ENCODE measurements around the gene FLNB. TPM values are rescaled to one million over a fixed set of nuclear protein-coding genes. Genes with fewer than 3 reads are reported as not detected.

FLNB gene
- total and polyA plus RNA-seq, 10 of the 15 experiments (the other 5 are each of a cell fraction or from before 2014, with no cell fraction given), result 13.6 to 51.8 (median 26.4) TPM

- H3K9ac ChIP-seq (ENCODE audit: control insufficient read depth, insufficient read depth, low read length), result no peak overlapping the region
- no peaks in the 10 kb centered on the region for H3K4me1 ChIP-seq (ENCODE audit: control insufficient read depth, insufficient read depth, low read length)
- WGBS (ENCODE audit: insufficient coverage, insufficient replicate concordance, low lambda C conversion rate, missing lambda C conversion rate), result 79% methylated on average over 10 of the region's 10 CpGs
- in situ Hi-C loops (cut with MboI) (no loop called here), intact Hi-C loops (cut with micrococcal nuclease; ENCODE audit: unreplicated experiment) (no loop called here)
- no peaks in the 10 kb centered on the region for H3K79me2 ChIP-seq (ENCODE audit: control insufficient read depth, insufficient read depth, low read length)
- POLR2A ChIA-PET, result interaction anchor here (1.6 kb wide), 1 partner anchor 110 kb away, joined by 6 read pairs; no protein-coding TSS in a partner anchor
- no peak overlapping the region for H3K4me2 ChIP-seq (ENCODE audit: control insufficient read depth, insufficient read depth)
- H2AFZ ChIP-seq (ENCODE audit: control insufficient read depth, low read depth, low read length), result no peak overlapping the region
- H3K36me3 ChIP-seq (ENCODE audit: control insufficient read depth in 2 of 2, insufficient read depth in 2 of 2, low read length in 1 of 2), result peaks cover 8 to 12% of the 10 kb centered on the region in 2 experiments
- CTCF ChIA-PET, result interaction anchor here (0.7 to 1.2 kb wide), 2 partner anchors 121 to 239 kb away, joined by 3 read pairs; partner anchors contain the start of gene FLNB
- RAD21 ChIA-PET (ENCODE audit: unreplicated experiment), result interaction anchor here (0.9 to 1.2 kb wide), 2 partner anchors 118 to 120 kb away, joined by 3 read pairs; no protein-coding TSS in a partner anchor
- DNase-seq (ENCODE audit: low read depth, low spot score) (no peak), ATAC-seq (no peak), FAIRE-seq (no peak)
- no peak overlapping the region for H3K4me3 ChIP-seq
- no peak overlapping the region for H3K27ac ChIP-seq (ENCODE audit: control insufficient read depth, insufficient read depth)
- no peaks in the 10 kb centered on the region for H4K20me1 ChIP-seq (ENCODE audit: control insufficient read depth, insufficient read depth)
- no peaks in the 10 kb centered on the region for H3K27me3 ChIP-seq (replicated peaks in 1 of 2; ENCODE audit: control insufficient read depth in 2 of 2, insufficient read depth in 2 of 2, low read length in 1 of 2)
- BruUV-seq (replicated peaks), result no TSS peak
- SMC1A ChIA-PET (ENCODE audit: uncharacterized antibody, unreplicated experiment), result interaction anchor here (0.7 to 1.6 kb wide), 3 partner anchors 59 to 166 kb away, joined by 3 to 5 read pairs (median 4); no protein-coding TSS in a partner anchor
- H3K9me3 ChIP-seq (replicated peaks; ENCODE audit: control insufficient read depth, insufficient read depth, low read length), result no peaks in the 10 kb centered on the region
- TF ChIP-seq IRF4 (IDR thresholded peaks at IDR 0.05; ENCODE audit: low read depth, low read length) (no peak), SP1 (IDR thresholded peaks at IDR 0.05; ENCODE audit: low read depth, low read length) (no peak), NFXL1 (IDR thresholded peaks at IDR 0.05; ENCODE audit: borderline replicate concordance) (no peak), EGR1 (IDR thresholded peaks at IDR 0.05; ENCODE audit: borderline replicate concordance in 1 of 2, low read depth in 2 of 2, low read length in 2 of 2) (no peak), SREBF2 (IDR thresholded peaks at IDR 0.05; ENCODE audit: low read length) (no peak), STAT3 (IDR thresholded peaks at IDR 0.05; ENCODE audit: low read depth, low read length) (no peak), RCOR1 (conservative IDR thresholded peaks at IDR 0.05; ENCODE audit: low read depth, low read length) (no peak), IRF3 (IDR thresholded peaks at IDR 0.05) (no peak), PKNOX1 (IDR thresholded peaks at IDR 0.05) (no peak), SMC3 (IDR thresholded peaks at IDR 0.05; ENCODE audit: borderline replicate concordance, low read length) (no peak), WRNIP1 (IDR thresholded peaks at IDR 0.05; ENCODE audit: borderline replicate concordance, low read depth, low read length) (no peak), SIN3A (IDR thresholded peaks at IDR 0.05; ENCODE audit: low read depth, low read length) (no peak)
- TF ChIP-seq, protein P1, sequence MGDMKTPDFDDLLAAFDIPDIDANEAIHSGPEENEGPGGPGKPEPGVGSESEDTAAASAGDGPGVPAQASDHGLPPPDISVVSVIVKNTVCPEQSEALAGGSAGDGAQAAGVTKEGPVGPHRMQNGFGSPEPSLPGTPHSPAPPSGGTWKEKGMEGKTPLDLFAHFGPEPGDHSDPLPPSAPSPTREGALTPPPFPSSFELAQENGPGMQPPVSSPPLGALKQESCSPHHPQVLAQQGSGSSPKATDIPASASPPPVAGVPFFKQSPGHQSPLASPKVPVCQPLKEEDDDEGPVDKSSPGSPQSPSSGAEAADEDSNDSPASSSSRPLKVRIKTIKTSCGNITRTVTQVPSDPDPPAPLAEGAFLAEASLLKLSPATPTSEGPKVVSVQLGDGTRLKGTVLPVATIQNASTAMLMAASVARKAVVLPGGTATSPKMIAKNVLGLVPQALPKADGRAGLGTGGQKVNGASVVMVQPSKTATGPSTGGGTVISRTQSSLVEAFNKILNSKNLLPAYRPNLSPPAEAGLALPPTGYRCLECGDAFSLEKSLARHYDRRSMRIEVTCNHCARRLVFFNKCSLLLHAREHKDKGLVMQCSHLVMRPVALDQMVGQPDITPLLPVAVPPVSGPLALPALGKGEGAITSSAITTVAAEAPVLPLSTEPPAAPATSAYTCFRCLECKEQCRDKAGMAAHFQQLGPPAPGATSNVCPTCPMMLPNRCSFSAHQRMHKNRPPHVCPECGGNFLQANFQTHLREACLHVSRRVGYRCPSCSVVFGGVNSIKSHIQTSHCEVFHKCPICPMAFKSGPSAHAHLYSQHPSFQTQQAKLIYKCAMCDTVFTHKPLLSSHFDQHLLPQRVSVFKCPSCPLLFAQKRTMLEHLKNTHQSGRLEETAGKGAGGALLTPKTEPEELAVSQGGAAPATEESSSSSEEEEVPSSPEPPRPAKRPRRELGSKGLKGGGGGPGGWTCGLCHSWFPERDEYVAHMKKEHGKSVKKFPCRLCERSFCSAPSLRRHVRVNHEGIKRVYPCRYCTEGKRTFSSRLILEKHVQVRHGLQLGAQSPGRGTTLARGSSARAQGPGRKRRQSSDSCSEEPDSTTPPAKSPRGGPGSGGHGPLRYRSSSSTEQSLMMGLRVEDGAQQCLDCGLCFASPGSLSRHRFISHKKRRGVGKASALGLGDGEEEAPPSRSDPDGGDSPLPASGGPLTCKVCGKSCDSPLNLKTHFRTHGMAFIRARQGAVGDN (IDR thresholded peaks at IDR 0.05), result no peak
- TF ChIP-seq, protein P2, sequence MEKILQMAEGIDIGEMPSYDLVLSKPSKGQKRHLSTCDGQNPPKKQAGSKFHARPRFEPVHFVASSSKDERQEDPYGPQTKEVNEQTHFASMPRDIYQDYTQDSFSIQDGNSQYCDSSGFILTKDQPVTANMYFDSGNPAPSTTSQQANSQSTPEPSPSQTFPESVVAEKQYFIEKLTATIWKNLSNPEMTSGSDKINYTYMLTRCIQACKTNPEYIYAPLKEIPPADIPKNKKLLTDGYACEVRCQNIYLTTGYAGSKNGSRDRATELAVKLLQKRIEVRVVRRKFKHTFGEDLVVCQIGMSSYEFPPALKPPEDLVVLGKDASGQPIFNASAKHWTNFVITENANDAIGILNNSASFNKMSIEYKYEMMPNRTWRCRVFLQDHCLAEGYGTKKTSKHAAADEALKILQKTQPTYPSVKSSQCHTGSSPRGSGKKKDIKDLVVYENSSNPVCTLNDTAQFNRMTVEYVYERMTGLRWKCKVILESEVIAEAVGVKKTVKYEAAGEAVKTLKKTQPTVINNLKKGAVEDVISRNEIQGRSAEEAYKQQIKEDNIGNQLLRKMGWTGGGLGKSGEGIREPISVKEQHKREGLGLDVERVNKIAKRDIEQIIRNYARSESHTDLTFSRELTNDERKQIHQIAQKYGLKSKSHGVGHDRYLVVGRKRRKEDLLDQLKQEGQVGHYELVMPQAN (conservative IDR thresholded peaks at IDR 0.05), result no peak
These were observed 121.0 kb downstream of the FLNB start for GRCh38 chr3:58129041-58129770.

All from GM12878 (cell line).